Lung (tissue), 12 donors: ENCODE results near the gene PCDHA13. TPM values are rescaled to one million over a fixed set of nuclear protein-coding genes. Genes with fewer than 3 reads are reported as not detected.

ENCODE experiments used
- ATAC-seq: fragments of 200-7000 bp; cut with Tn5 transposase; one replicate; pipeline ENCODE4 v1.9.1; 2020; ENCODE audit warnings: moderate number of reproducible peaks; ENCODE audit not compliant: insufficient read depth, low FRiP score
- DNase-seq, 3 donors: peaks; one replicate each; pipeline ENCODE4 v3.0.0-alpha.2; 2013 to 2017
- H3K27ac ChIP-seq, 2 donors: one replicate each; pipeline ENCODE4 v1.5.1; 2013; ENCODE audit warnings: mild to moderate bottlenecking in 2 of 2, moderate library complexity in 2 of 2, control low read depth in 1 of 2, inconsistent platforms in 1 of 2, low read depth in 1 of 2, low read length in 1 of 2
- H3K27me3 ChIP-seq, 3 donors: one replicate each; pipeline ENCODE4 v1.5.1; 2013; ENCODE audit warnings: low read length in 2 of 3; ENCODE audit not compliant: control insufficient read depth in 3 of 3, insufficient read depth in 3 of 3
- H3K36me3 ChIP-seq, 4 donors: one replicate each; pipeline ENCODE4 v1.5.1; 2013; ENCODE audit warnings: low read length in 4 of 4, mild to moderate bottlenecking in 1 of 4, moderate library complexity in 1 of 4; ENCODE audit not compliant: control insufficient read depth in 4 of 4, insufficient read depth in 4 of 4
- H3K4me1 ChIP-seq, 5 donors: one replicate each; pipeline ENCODE4 v1.5.1; 2013; ENCODE audit warnings: low read length in 5 of 5, mild to moderate bottlenecking in 2 of 5, moderate library complexity in 1 of 5; ENCODE audit not compliant: control insufficient read depth in 5 of 5, insufficient read depth in 5 of 5
- H3K4me3 ChIP-seq: one replicate; pipeline ENCODE4 v1.5.1; 2013; ENCODE audit warnings: mild to moderate bottlenecking, control low read depth, moderate library complexity
- H3K9ac ChIP-seq, 2 donors: one replicate each; pipeline ENCODE4 v1.5.1; 2013; ENCODE audit warnings: low read length in 2 of 2, control low read depth in 1 of 2; ENCODE audit not compliant: insufficient read depth in 1 of 2
- H3K9me3 ChIP-seq, 4 donors: one replicate each; pipeline ENCODE4 v1.5.1; 2013; ENCODE audit warnings: low read length in 3 of 4, mild to moderate bottlenecking in 1 of 4, moderate library complexity in 1 of 4; ENCODE audit not compliant: control insufficient read depth in 4 of 4, insufficient read depth in 3 of 4
- CTCF ChIP-seq: IDR thresholded peaks from 2 replicates; pipeline ENCODE4 v1.5.1; 2012; ENCODE audit warnings: mild to moderate bottlenecking; ENCODE audit errors: control extremely low read depth, extremely low read depth
- WGBS, 2 donors: extraction: QIAGEN DNeasy Blood & Tissue Kit; methylation state at CpG; one replicate each; pipeline ENCODE4 v1.1.7; 2013; 5-methylcytosine and 5-hydroxymethylcytosine counted together
- polyA plus RNA-seq, 2 donors: library from polyadenylated mRNA; stranded (reverse); fragments of 200-250 nt; gene quantifications; one replicate each; pipeline ENCODE4 v1.2.1, GENCODE V29; 2013
- total RNA-seq, 2 donors: library from RNA; depleted of rRNA in 1 of 2; stranded (reverse); fragments of >200 nt in 1 of 2; gene quantifications; one replicate each; pipeline ENCODE4 v1.2.1, GENCODE V29; 2014 to 2021
- donor health status: control.
- donor health status: control.
- donor health status: Bipolar disorder and iron deficiency.
- donor health status: healthy.
- donor health status: DM: yes; HTN: yes; CAD: no.

PCDHA13 gene
- total and polyA plus RNA-seq, 4 donors: 0.15 to 2.9 (median 0.89) TPM

GRCh38 chr5:140916325-140916724, 34.4 kb downstream of the PCDHA13 start:
- Histone ChIP-seq H3K9ac (no peak overlapping the region), H3K27ac (no peak overlapping the region), H3K36me3 (no peaks in the 10 kb centered on the region), H3K4me3 (no peak overlapping the region), H3K9me3 (peaks cover 0 to 12% (median 0%) of the 10 kb centered on the region in 4 donors), H3K27me3 (no peaks in the 10 kb centered on the region), H3K4me1 (no peaks in the 10 kb centered on the region)
- WGBS, 2 donors: 83 to 100% methylated on average over 1 of the region's 1 CpG
- ATAC-seq: no peak
- TF ChIP-seq CTCF: no peak
- DNase-seq: no peak

DNA sequence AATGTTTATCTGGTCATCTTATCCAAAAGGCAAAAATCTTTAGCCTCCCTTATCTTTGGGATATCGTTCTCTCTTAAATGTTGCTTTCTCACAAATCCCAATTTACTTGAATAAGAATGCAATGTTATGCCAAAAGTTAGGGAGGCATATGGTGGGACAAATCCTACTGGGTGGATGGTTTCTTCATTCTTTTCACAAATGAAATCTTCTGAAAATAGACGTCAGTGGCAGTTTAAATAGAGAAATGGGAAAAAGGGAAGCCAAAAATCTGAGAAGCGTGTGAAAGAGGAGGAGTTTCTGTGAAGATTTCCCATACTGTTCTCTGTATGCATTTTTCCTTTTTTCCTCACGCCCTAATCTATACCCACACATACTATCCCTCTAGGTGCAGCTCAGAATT, 41.7 kb downstream of the PCDHA13 start:
- peaks cover 0 to 14% (median 0%) of the 10 kb centered on the region in 4 donors for H3K9me3 ChIP-seq
- TF ChIP-seq CTCF: no peak
- peaks cover 0 to 41% (median 27%) of the 10 kb centered on the region in 3 donors for H3K27me3 ChIP-seq
- no peak for ATAC-seq
- H3K9ac ChIP-seq: no peak overlapping the region
- DNase-seq: no peak
- H3K4me3 ChIP-seq: no peak overlapping the region
- peaks cover 0 to 13% (median 5%) of the 10 kb centered on the region in 5 donors for H3K4me1 ChIP-seq
- H3K36me3 ChIP-seq: no peaks in the 10 kb centered on the region
- no peak overlapping the region for H3K27ac ChIP-seq
- WGBS, 2 donors: 56 to 61% methylated on average over 4 of the region's 4 CpGs

DNA sequence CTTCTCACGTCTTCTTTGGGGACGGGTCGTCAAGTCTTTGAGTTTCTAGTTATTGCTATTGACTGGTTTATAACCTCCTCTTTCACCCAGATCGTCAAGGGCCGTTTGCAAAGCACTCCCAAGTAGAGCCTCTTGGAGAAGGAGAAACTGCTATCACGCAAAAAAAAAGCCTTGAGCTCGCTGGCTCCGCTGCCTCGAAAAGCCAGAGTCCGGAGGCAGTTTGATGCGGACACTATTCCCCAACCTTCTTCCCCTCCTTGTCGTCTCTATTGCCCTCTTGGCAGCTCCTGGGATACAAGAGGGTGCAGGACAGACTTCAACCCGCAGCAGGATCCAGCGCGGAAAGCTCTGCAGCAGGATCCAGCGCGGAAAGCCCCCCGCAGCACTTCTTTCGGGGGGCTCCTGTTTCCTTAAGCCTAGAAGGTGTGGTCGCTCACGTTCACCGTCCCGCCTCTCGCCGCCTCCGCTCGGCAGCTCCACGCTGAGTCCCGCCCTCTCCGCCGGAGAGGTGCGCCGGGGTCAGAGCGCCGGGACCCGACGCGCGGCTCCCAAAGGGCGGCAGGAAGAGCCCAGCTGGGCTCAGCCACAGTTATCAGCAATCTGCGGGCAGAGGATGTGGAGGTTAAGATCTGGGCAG, 44.0 kb downstream of the PCDHA13 start, which contains the start of gene PCDHAC1:
Gene PCDHAC1 (plus strand): TSS at position 494 of the 637 bp plus-strand sequence. CDS start 594 bp downstream, outside the sequence.
- Histone ChIP-seq H3K9ac (no peak within 1 kb of the TSS), H3K4me3 (peak within 1 kb of the TSS; percentile 44), H3K27ac (peak within 1 kb of the TSS in 1 of 2 donors; percentile 64), H3K36me3 (no peaks in the 10 kb centered on the region), H3K4me1 (peaks cover 0 to 13% (median 5%) of the 10 kb centered on the region in 5 donors), H3K27me3 (peaks cover 0 to 49% (median 35%) of the 10 kb centered on the region in 3 donors), H3K9me3 (peaks cover 0 to 14% (median 0%) of the 10 kb centered on the region in 4 donors)
- no peak for TF ChIP-seq CTCF
- peak; percentile 74 for ATAC-seq
- whole genome bisulfite sequencing, 2 donors: 4 to 5% methylated on average over 41 of the region's 41 CpGs
- DNase-seq: no peak
